ENCODE measurements around the gene FAHD1.

GRCh38 chr16:1877804-1878203, 50.8 kb downstream of the FAHD1 start:
- TF ChIP-seq POLR2A (IDR thresholded peaks at IDR 0.05; ENCODE audit: low read length), result no peak
- TF ChIP-seq GATA1 (IDR thresholded peaks at IDR 0.05; ENCODE audit: low read depth, low read length), result no peak
